Measurements from ENCODE around the gene RXRB. TPM values are rescaled to one million over a fixed set of nuclear protein-coding genes. Genes with fewer than 3 reads are reported as not detected.

Gene RXRB
- total RNA-seq, 2 experiments from 2014 or later: 42.9 to 45.0 TPM

- no peaks in the 10 kb centered on the region for H3K9me3 ChIP-seq (ENCODE audit: control insufficient read depth in 1 of 2, insufficient read depth in 1 of 2, low read length in 2 of 2)
- no peak overlapping the region for H3K4me3 ChIP-seq (ENCODE audit: low read length)
- H3K4me1 Mint-ChIP-seq (ENCODE audit: low read depth): peaks cover 68% of the 10 kb centered on the region
- ChIA-PET CTCF (interaction anchor here (2.0 to 4.2 kb wide), 3 partner anchors 10 to 50 kb away, joined by 19 to 24 read pairs (median 20); partner anchors contain the start of gene RING1), POLR2A (interaction anchor here (1.1 to 2.1 kb wide), 6 partner anchors 9 to 100 kb away, joined by 3 to 17 read pairs (median 4); partner anchors contain the start of genes RGL2, RING1, RPS18 and VPS52)
- TF ChIP-seq CTCF (IDR thresholded peaks at IDR 0.05): no peak
- DNase-seq (no peak), ATAC-seq (ENCODE audit: poor library complexity) (no peak)
- H3K27ac ChIP-seq (ENCODE audit: low read depth in 1 of 2, low read length in 2 of 2): peak overlapping the region in 1 of 2 donors; percentile 97
- no peaks in the 10 kb centered on the region for H3K9me3 Mint-ChIP-seq
- no peaks in the 10 kb centered on the region for H3K27me3 ChIP-seq (ENCODE audit: control insufficient read depth in 1 of 2, insufficient read depth in 2 of 2, low read length in 2 of 2)
- H3K36me3 ChIP-seq (ENCODE audit: insufficient read depth, low read length): peaks cover 69% of the 10 kb centered on the region
- no peaks in the 10 kb centered on the region for H3K27me3 Mint-ChIP-seq
- H3K36me3 Mint-ChIP-seq (ENCODE audit: low read depth): peaks cover 94% of the 10 kb centered on the region
- peaks cover 51% of the 10 kb centered on the region for H3K4me1 ChIP-seq (ENCODE audit: insufficient read depth, low read length)
- peak overlapping the region; percentile 98 for H3K4me3 Mint-ChIP-seq
- peak overlapping the region; percentile 100 for H3K27ac Mint-ChIP-seq
- intact Hi-C loops (cut with DNase I, micrococcal nuclease): loop anchor here in 1 of 2 experiments (2.0 to 5.0 kb wide), 2 partner anchors 50 to 1002 kb away; no protein-coding TSS in a partner anchor
Measured at GRCh38 chr6:33198853-33199436, 1.5 kb downstream of the RXRB start.

- Mint-ChIP-seq H3K27ac (peak overlapping the region; percentile 100), H3K9me3 (no peaks in the 10 kb centered on the region), H3K4me3 (peak overlapping the region; percentile 98), H3K27me3 (no peaks in the 10 kb centered on the region), H3K4me1 (ENCODE audit: low read depth) (peaks cover 67% of the 10 kb centered on the region), H3K36me3 (ENCODE audit: low read depth) (peaks cover 93% of the 10 kb centered on the region)
- Histone ChIP-seq H3K4me1 (ENCODE audit: insufficient read depth, low read length) (peaks cover 51% of the 10 kb centered on the region), H3K27ac (ENCODE audit: low read depth in 1 of 2, low read length in 2 of 2) (no peak overlapping the region), H3K27me3 (ENCODE audit: control insufficient read depth in 1 of 2, insufficient read depth in 2 of 2, low read length in 2 of 2) (no peaks in the 10 kb centered on the region), H3K36me3 (ENCODE audit: insufficient read depth, low read length) (peaks cover 67% of the 10 kb centered on the region), H3K4me3 (ENCODE audit: low read length) (no peak overlapping the region), H3K9me3 (ENCODE audit: control insufficient read depth in 1 of 2, insufficient read depth in 1 of 2, low read length in 2 of 2) (no peaks in the 10 kb centered on the region)
- POLR2A ChIA-PET: interaction anchor here (1.1 to 2.0 kb wide), 5 partner anchors 11 to 74 kb away, joined by 3 to 20 read pairs (median 7); partner anchors contain the start of genes RING1, RPS18 and VPS52
- no peak for TF ChIP-seq CTCF (IDR thresholded peaks at IDR 0.05)
- intact Hi-C loops (cut with DNase I, micrococcal nuclease): loop anchor here in 1 of 2 experiments (2.0 to 5.0 kb wide), 2 partner anchors 50 to 1001 kb away; no protein-coding TSS in a partner anchor
- no peak for DNase-seq
- CTCF ChIA-PET: interaction anchor here (0.7 to 4.2 kb wide), 6 partner anchors 10 to 79 kb away, joined by 3 to 24 read pairs (median 12); partner anchors contain the start of genes B3GALT4 and RING1
- no peak for ATAC-seq (ENCODE audit: poor library complexity)
Measured at GRCh38 chr6:33198159-33198852, 2.2 kb downstream of the RXRB start.

GRCh38 chr6:33197431-33198048 lies 2.9 kb downstream of the RXRB start:
- peak; percentile 69 for TF ChIP-seq CTCF (IDR thresholded peaks at IDR 0.05)
- Mint-ChIP-seq H3K27me3 (peaks cover 5% of the 10 kb centered on the region), H3K36me3 (ENCODE audit: low read depth) (peaks cover 90% of the 10 kb centered on the region), H3K4me1 (ENCODE audit: low read depth) (peaks cover 64% of the 10 kb centered on the region), H3K27ac (peak overlapping the region; percentile 100), H3K4me3 (peak overlapping the region; percentile 78), H3K9me3 (no peaks in the 10 kb centered on the region)
- Histone ChIP-seq H3K27ac (ENCODE audit: low read depth in 1 of 2, low read length in 2 of 2) (no peak overlapping the region), H3K4me1 (ENCODE audit: insufficient read depth, low read length) (peaks cover 57% of the 10 kb centered on the region), H3K36me3 (ENCODE audit: insufficient read depth, low read length) (peaks cover 60% of the 10 kb centered on the region), H3K4me3 (ENCODE audit: low read length) (no peak overlapping the region), H3K9me3 (ENCODE audit: control insufficient read depth in 1 of 2, insufficient read depth in 1 of 2, low read length in 2 of 2) (no peaks in the 10 kb centered on the region), H3K27me3 (ENCODE audit: control insufficient read depth in 1 of 2, insufficient read depth in 2 of 2, low read length in 2 of 2) (peaks cover 0 to 4% of the 10 kb centered on the region in 2 experiments)
- ChIA-PET POLR2A (interaction anchor here (1.6 to 2.0 kb wide), 4 partner anchors 11 to 74 kb away, joined by 4 to 20 read pairs (median 9); partner anchors contain the start of genes RING1, RPS18 and VPS52), CTCF (interaction anchor here (0.5 to 4.2 kb wide), 14 partner anchors 11 to 232 kb away, joined by 3 to 24 read pairs (median 4); partner anchors contain the start of genes B3GALT4 and RING1)
- intact Hi-C loops (cut with DNase I, micrococcal nuclease): loop anchor here (1.0 to 5.0 kb wide), 3 partner anchors 36 to 1000 kb away; no protein-coding TSS in a partner anchor
- DNase-seq: peak in 5 of 14 experiments; percentile 19 to 76 (median 65)
- ATAC-seq (ENCODE audit: poor library complexity): peak; percentile 28
